Omental fat pad (tissue), 4 donors: ENCODE measurements around the gene FOCAD. TPM values are rescaled to one million over a fixed set of nuclear protein-coding genes. Genes with fewer than 3 reads are reported as not detected.

Experiments used
- ATAC-seq: fragments of 150-250 bp; one replicate; pipeline ENCODE4 v1.9.1; 2016; ENCODE audit warnings: mild to moderate bottlenecking, moderate library complexity; ENCODE audit not compliant: low FRiP score
- DNase-seq: peaks from one replicate; pipeline ENCODE4 v3.0.0-alpha.2; 2019; ENCODE audit warnings: low spot score
- CTCF ChIP-seq, 3 donors: fragments of 450-650 bp; IDR thresholded peaks; one replicate each; pipeline ENCODE4 v1.5.1; 2016 to 2017; ENCODE audit warnings: antibody characterized with exemption in 3 of 3, mild to moderate bottlenecking in 3 of 3, moderate library complexity in 2 of 3
- total RNA-seq, 4 donors: library from RNA; depleted of rRNA; stranded (reverse); fragments of >200 nt; gene quantifications; one replicate each; pipeline ENCODE4 v1.1.0, GENCODE V29; 2016

FOCAD gene
- total RNA-seq, 4 donors from 2014 or later, result 19.1 to 57.4 (median 30.9) TPM

DNA sequence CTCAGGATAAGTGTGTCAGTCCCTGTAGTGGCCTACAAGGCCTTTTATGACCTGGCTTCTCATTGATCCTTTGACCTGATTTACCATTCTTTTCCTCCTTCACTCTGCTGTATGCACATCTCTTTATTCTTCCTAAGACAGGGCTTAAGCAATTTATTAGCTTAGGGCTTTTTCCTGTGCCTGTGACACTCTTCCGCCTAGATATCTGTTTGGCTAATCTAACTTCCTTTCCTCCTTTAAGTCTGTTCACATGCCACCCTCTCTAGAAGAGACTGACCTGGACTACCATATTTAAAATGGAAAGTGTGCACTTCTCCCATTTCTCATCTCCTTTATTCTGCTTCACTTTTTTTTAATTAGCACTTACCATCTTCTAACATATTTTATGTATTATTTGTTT is 29.1 kb downstream of the FOCAD start:
- no peak for TF ChIP-seq CTCF (IDR thresholded peaks at IDR 0.05)
- DNase-seq (no peak), ATAC-seq (no peak)

- TF ChIP-seq CTCF (IDR thresholded peaks at IDR 0.05), result no peak
Measured at GRCh38 chr9:20714442-20715415, 30.7 kb downstream of the FOCAD start.

GRCh38 chr9:20722221-20722620 is 38.2 kb downstream of the FOCAD start:
- TF ChIP-seq CTCF (IDR thresholded peaks at IDR 0.05), result no peak
- DNase-seq, result no peak
- ATAC-seq, result no peak

More at GRCh38 chr9:20714442-20715415, 30.7 kb downstream of the FOCAD start:
- DNase-seq (no peak), ATAC-seq (no peak)

DNA sequence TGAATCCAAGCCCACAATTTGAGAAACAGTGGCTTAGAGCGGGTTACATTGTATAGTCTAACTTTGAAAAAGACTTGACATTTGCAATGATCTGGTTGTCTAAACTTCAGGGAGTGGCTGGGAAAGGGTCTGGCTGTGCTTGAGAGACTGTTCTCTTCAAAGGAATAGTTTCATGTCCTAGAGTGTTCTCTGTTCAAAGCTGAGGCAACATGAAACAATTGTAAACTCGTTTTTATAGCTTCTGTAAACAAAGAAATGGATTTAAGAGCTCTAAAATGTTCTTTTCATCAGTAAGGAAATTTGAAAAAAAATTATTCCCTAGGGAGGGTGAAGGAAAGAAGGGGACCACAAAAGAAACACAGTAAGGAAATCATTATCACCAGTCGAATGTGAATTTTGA is 41.6 kb downstream of the FOCAD start:
- no peak for TF ChIP-seq CTCF (IDR thresholded peaks at IDR 0.05)
- DNase-seq (no peak), ATAC-seq (no peak)

DNA sequence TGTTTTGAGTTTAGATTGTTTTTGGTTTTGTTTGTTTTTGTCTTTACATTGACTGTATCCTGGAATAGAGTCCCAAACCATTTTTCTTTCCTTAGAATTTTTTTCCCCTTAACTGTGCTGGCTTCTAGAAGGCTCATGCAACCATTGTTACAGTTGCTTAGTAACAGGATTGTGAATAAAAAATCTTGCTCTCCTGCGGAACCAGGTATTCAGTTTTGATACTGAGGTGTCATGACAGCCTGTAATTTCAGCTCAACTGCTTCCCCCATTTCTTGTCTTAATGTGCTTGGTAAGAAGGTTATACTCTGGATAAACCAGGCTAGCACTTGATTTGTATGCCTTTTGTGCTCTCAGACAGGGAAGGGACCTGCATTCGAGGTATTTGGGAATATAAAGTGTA is 42.1 kb downstream of the FOCAD start:
- no peak for ATAC-seq
- DNase-seq, result no peak
- TF ChIP-seq CTCF (IDR thresholded peaks at IDR 0.05), result no peak

DNA sequence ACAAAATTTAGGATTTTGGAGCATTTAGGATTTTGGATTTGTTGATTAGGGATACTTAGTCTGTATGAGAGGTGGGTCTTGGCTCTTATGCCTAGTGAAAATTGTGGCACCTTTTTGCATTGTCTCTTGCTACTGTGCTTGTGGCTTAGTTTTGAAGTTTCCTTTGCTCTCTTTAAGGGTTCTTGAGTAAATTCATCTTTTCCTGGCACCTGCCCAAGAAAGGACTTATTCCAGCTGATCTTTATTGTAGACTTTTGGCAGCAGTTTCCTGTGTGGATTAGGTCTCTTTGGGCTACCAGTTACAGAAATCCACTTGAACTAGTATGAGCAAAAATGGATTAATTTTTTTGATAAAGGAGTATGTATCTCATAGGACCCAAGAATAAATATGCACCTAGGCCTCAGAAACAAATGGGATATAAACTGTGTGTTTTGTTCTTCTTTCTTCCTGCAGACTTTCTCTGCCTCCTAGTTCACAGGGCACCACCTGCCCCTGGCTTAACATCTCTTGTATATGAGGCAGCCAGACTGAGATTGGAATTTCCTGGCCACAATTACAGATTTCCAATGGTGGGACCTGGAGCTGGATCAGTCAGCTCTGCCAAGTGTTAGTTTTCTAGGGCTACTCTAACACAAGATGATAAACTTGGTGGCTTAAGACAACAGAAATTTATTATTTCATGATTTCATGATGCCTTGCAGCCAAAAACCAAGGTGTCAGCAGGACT is 44.6 kb downstream of the FOCAD start:
- ATAC-seq (no peak), DNase-seq (no peak)
- TF ChIP-seq CTCF (IDR thresholded peaks at IDR 0.05), result no peak
